D341Med (cell line): ENCODE measurements around the gene DDI1.
"Not testable (repeated sequence)": the region's sequence is repeated elsewhere in the genome, so short reads cannot be mapped to it uniquely, and the experiment has no call there.

ENCODE experiments used
- DNase-seq: peaks from one replicate; pipeline ENCODE4 v3.0.0; 2012; ENCODE audit warnings: low spot score

The DDI1 gene

DNA sequence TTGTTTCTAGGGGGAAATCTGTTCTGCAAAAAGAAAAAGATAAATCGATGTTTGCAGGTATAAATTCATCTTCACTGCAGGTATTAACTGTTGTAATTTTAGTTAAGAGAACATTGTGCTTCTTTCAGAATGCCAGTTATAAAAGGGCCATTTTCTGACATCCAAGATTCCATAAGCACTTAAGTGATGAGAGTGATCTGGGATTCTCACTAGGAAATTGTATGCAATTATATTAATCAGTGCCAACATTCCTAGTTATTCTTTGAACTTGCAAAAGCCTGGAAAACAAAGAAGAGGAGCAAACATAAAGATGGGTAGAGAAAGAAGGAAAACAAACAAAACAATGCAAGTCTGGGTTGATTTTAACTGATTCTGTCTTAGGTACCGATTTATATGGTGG is 5.4 kb downstream of the DDI1 start:
- DNase-seq, result no peak

DNA sequence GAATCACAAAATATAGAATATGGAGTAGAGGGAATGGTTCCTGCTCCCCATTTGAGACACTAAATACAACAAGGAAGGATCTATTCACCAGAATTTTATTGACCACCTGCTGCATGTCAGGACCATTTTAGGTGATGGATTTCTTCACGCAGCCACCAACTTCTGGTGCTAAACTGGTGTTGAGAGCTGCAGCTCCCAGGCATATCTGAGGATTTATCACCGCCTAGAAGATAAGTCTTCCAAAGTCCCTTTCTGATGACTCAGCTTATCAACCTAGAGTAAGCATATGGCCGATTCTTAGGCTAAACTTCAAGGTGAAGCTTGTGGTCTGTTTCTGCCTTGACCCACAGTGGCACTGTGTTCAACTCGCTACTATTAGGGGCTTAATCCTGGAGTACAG is 6.7 kb downstream of the DDI1 start:
- DNase-seq, result no peak

DNA sequence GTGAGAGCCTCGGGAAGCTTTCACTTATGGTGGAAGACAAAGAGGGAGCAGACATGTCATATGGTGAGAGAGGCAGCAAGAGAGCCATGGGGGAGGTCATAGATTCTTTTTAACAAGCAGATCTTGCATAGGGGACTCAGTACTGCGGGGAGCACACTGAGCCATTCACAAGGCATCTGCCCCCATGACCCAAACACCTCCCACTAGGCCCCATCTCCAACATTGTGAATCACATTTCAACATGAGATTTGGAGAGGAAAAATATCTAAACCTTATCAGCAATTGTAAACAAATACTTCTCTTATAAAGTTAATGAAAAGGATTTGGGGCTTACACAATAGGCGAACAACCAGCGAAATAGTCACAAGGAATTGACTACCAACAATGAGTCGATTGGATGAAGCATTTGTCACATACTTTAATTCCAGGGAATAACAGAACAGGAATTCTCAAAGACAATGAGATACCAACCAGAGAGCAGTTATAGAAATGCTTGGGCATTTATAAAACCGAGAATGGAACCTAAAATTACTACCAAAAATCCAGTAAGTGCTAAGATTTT is 7.3 kb downstream of the DDI1 start:
- DNase-seq, result no peak

DNA sequence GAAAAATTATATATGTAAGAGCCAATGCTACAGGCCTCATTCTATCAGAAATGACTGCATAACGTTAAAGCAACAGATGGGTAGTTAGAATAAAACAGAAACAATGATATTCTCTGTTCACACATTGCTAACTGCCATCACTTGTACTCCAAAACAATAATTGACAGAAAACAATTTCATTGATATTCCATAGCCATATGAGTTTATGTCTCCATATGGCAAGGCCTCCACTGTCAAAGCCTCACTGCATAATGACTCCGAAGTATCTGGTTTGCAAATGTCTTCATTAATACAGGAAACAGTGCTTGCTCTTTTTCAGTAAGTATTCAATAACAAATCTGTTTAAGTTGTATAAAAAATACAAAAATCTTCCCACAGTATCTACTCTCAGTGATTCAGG is 9.9 kb downstream of the DDI1 start:
- DNase-seq, result no peak

DNA sequence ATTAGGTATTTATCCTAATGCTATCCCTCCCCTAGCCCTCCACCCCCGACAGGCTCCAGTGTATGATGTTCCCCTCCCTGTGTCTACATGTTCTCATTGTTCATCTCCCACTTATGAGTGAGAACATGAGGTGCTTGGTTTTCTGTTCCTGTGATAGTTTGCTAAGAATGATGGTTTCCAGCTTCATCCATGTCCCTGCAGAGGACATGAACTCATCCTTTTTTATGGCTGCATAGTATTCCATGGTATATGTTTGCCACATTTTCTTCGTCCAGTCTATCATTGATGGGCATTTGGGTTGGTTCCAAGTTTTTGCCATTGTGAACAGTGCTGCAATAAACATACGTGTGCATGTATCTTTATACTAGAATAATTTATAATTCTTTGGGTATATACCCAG is 10.4 kb downstream of the DDI1 start:
- DNase-seq, result not testable (repeated sequence)

DNA sequence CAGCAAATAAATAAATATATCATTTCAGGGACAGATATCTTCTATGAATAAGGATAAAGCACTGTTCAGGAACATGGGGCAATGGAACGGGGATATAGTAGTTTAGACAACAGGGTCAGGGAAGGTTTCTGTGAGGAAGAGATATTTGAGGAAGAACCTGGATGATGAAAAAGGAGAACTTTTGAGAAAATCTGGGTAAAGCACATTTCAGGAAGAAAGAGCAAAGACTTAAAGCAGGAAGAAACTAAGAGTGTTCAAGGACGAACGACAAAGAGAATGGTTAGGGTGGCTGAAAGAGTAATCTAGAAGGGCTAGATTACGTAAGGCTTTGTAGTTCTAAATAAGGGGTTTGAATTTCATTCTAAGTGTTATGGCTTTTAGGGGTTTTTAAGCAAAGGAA is 12.7 kb downstream of the DDI1 start:
- DNase-seq, result no peak

DNA sequence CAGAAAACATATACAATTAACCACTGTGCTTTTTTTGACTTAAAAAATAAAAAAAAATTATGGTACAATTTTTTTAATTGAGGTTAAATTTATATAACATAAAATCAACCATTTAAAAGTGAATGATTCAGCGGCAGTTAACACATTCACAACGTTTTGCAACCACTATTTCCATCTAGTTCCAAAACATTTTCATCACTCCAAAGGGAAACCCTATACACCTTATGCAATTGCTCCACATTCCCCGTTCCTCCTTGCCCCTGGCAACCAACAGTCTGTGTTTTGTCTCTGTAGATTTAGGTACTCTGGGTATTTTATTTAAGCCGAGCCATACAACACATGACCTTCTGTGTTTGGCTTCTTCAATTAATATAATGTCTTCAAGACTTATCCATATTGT is 15.3 kb downstream of the DDI1 start:
- DNase-seq, result no peak

DNA sequence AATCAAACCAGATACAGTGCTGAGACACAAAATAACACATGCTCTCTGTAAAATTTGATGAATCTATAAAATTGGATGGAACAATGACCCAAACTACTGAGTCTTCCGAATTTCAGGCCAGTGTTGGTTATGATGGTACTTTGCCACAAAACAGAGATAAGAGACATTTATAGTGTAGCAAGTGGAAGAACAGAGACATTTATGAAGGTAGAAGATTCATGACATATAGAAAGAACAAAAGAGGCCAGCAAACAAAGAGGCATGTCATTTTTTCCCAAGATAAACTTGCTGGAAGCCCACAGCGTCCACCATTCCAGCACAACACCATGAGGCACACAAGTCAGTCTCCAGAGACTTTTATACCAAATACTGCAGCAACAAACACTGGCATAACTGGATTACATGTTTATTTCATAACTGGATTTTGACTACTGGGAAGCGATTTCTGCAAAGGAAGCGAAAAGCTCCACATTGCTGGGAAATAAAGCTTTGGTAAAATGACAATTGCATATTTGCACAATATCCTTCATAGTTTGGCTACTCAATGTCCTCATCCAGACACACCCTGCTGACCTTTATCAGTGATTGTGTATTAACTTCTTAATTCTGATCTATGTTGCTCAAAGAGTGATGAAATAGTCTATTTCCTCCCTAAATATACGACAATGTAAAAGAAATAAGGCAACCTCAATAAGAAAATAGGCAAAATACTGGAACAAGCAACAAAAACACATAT is 17.5 kb downstream of the DDI1 start:
- DNase-seq, result no peak

DNA sequence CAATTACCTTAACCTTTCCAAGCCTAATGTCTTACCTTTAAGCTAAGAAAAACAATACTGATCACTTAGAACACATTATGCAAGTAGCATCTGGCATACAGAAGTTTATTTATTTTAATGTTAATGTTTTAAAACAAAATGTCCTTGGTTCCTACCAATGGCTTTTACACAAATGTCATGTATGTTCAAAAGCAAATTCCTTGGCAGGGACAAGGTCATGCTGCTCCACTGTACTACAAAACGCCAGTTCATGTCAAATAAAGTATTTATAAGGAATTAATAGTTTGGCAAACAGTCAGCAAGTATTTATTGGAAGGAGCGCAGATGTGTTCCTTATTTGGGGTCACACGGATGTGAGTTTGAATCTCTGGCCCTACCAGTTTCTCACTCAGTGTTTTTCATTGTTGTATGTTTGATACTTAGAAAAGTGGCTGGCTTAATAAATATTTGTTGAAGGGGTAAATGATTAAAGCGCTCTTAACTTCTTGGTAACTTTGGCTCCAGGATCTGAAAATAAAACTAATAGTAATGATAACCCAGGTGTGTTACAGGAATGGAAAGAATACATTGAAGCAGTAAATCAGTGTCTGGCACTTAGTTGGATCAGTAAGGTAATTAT is 18.6 kb downstream of the DDI1 start:
- no peak for DNase-seq

DNA sequence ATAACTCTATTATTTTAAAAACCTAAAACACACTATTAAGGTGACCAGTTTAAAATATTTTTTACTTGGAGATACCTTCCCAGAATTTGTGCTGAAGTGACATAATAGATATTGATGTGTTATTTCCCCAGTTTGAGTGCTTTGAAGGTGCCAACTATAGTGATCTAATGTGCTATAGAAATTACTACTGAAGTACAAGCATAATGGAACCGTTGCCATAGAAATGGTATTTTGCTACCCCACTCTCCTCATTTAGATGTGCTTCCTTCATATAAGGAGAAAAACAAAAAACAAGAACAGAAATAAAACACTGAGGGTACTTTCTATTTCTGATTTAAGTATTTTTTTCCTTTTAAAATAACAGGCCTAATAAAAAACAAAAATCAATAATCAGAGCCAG is 19.2 kb downstream of the DDI1 start:
- no peak for DNase-seq

DNA sequence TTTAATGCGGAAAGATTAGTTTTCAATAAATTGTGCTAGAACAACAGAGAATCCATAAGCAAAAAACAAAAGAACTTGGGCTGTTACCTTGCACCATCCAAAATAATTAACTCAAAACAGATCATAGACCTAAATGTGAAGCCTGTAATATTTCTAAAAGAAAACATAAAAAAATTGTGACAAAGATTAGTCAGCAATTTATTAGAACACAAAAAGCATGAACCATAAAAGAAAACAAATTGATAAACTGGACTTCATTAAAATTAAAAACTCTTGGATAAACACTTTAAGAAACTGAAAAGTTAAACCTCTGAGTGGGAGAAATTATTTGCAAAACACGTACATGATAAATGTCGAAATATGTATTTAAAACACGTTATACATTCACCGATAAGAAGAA is 21.5 kb downstream of the DDI1 start:
- no peak for DNase-seq

DNA sequence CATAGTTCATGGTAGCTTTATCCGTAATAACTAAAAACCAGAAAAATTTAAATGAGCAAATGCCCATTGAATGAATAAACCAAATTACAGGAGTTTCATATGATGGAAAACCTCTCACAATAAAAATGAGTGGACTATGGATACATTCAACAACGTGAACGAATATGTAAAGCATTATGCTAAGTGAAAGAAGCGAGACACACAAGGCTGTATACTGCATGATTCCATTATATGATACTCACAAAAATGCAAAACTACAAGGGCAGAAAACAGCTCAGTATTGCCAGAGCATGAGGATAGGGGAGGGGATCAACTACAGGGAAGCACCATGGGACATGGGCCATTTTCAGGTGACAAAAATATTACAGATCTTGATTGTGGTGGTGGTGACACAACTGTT is 22.2 kb downstream of the DDI1 start:
- DNase-seq, result no peak

DNA sequence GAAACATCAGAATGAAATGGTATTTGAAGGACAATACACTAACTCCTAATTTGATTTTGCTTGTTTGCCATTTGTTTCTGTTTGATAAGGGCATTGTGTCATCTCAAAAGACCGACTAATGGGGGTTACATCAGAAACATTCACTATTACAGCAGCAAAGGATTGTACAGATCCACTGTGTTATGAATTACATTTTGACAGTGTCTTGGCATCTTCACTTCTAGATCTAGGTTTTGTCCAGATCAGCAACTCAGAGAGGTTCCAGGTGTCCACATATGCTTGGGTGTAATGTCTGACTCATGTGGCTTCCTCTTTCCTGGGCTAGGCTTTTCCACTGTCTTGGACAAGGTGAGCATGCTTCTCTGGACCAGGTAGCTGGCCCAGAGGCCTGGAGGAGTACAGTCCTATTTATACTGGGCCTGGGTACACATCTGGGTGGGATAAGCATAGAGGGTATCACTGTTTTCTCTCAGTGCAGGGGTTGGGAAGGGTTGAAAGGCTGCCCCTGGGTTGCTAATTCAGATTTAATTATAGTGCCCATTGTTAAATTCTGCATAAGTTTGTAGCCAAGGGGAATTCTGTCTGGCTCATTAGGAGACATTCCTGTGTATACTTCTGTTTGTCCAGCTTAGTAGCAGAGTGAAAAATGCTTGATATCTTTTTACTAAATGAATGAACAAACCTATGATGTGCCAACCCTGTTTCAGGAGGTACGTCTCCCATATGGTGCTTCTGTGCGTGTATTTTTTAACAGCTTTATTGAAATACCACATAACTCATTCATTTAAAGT is 23.8 kb downstream of the DDI1 start:
- no peak for DNase-seq

DNA sequence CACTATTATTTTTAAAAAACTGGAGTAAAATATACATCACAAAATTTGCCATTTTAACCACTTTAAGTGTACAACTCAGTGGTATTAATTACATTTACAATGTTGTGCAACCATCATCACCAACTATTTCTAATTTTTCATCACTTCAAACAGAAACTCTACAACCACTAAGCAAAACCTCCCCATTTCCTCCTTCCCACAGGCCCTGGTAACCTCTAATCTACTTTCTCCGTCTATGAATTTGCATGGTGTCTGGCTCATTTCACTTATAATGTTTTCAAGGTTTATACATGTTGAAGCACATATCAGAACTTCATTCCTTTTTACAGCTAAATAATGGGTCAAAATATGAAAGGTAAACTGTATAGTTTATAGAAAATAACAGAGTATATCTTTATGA is 24.4 kb downstream of the DDI1 start:
- no peak for DNase-seq

DNA sequence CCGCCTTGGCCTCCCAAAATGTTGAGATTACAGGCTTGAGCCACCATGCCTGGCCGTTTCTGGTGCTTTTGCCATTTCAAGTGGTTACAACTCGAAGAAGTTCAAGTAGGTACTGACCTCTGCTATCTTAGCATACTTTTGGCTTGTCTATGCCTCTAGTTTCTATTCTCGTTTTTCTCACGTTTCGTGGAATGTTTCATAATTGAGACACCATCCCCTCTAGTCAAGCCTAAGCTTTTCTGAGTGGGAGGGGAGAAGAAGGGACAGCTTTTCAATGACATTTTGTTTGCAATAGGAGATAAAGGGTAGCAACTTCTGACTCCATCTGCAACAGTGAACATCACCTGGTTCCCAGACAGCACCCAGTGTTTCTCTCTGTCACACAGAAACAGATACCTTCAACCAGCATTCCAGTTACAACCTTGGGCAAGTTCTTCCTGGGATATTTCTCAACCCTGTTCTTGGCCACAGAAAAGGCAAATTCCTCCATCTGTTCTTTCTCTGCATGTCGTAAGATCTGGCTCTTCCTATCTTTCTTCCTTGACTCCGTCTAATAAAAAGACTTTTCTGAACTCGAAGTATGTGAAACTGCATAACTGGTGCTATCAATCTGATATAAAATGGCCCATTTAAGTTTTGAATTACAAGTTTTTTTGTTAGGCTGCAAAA is 25.5 kb downstream of the DDI1 start:
- no peak for DNase-seq

DNA sequence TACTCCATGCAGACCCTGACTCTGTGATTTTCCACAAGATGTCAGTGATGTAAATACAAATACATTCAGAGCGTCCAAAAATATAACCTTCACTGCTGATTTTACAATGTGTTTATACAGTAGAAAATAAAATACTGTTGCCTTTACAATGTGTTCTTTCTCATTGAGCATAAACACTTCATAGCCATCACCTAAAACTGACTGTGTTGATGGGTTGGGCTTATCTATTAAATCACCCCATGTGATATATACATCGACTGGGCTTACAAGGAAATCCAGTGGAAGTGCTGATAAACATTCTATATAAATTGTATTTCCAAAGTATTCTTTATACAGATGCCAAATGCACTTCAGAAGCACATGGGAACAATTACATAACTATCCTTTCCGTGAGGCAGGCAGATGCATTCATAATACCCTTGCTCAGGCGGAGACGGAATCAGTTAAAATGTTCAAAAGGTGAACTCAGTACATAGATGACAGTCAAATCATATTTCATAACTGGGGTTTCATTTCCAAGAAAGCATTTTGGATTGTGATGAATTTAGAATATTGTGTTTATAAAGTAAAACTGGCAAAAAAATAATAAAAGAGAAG is 27.7 kb downstream of the DDI1 start:
- DNase-seq, result no peak

DNA sequence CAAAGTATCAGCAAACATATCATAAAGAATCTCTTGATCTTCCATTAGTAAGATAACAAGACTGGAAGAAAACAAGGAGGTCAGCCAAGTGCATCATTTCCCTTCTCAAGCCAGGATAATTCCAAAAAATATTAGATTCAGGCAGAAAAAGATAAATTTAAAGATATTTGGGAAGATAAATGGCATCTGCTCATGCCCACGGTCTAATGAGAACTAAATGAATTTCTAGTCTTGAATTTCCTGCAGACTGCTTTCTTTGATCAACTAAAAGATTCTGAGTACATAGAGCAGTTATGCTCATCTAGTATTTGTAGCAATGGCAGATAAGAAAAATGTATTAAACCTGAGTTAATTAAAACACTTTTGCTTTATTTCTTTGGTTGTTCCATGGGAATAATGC is 31.1 kb downstream of the DDI1 start:
- DNase-seq, result no peak

DNA sequence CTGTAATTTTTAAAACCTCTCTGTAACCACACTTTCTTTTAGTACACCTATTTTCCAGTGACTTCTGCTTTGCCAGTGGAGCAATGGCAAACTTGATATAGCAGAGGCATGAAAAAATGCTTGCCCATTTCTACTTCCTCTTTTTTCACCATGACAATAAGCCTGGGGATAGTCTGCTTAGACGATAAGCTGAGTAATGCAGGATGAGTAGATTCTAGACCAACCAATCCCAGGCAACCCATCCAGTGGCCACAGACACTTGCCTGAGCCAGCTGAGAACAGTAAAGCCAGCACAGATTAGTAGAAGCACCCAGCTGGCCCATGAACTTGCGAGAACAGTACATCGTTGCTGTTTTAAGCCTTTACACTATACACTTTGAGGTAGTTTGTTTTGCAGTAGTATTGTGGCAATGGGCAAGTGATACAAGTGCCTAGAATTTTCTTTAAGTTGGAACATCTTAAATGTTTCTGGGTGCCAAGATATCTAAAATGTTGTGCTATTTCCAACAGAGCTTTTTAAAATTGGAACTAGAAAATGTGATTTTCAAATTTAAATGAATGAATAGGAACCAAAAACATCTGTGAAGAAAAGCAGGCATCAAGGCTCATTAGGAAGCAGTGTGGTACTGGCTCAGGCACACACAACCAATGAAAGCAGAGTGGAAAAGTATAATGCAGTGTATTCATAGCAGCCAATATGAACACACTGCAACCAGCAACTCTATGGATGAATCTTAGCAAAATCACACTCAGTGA is 37.7 kb downstream of the DDI1 start:
- DNase-seq, result peak; percentile 68

DNA sequence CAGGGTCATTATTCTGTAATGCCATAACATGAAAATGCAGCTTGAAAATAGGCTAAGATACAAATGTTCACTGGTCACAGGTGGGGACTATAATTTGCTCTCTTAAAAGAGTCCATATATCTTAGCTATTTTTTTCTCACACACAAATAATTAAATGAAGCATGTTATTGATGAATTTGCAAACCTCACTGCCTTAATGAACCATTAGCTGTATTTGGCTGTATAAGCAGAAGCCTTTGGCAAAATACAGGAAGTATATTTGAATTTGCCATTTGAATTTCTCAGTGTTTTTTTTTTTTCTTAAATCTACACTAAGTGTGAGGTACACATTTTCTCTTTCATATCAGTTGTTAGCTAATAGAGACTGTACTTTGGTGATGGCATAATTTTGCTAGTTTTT is 38.7 kb downstream of the DDI1 start:
- DNase-seq, result no peak

DNA sequence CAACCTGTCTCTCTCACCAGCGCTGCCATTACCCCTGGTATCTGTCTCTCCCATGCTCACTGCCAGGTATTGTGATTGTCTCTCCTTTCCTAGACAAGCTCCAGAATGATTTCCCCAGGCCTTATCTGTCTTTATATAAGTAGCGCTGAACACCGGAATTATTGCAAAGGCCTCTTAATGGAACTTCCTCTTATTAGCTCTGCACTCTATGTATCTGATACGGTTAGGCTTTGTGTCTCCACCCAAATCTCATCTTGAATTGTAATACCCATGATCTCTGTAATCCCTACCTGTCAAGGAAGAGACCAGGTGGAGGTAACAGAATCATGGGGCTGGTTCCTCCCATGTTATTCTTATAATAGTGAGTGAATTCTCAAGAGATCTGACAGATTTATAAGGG is 39.3 kb downstream of the DDI1 start:
- DNase-seq, result no peak

DNA sequence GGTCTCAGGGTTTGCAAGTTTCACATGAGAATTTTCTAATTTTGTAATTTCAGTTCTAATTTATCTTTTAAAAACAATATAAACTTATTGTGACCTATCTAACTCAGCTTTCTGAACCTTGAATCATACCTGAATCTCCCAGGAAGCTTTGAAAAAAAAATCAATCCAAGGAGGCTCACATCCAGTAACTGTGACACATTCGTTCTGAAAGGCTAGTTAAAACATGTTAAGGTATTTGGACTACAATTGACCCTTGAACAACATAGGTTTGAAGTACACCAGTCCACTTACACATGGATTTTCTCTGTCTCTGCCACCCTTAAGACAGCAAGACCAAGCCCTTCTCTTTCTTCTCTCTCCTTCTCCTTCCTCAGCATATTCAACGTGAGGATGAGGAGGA is 40.0 kb downstream of the DDI1 start:
- no peak for DNase-seq
